Coronary artery (tissue), 2 donors: ENCODE measurements around the gene BPGM.
A peak's percentile ranks its signal among the peaks of the same experiment; 100 is the strongest.

Experiments used
- DNase-seq: peaks from one replicate; pipeline ENCODE4 v3.0.0-alpha.2; 2017; ENCODE audit warnings: low spot score
- H3K27ac ChIP-seq, 2 donors: fragments of 200-600 bp; sonication (generic); one replicate each; pipeline ENCODE4 v1.5.1; 2016 to 2019
- H3K4me3 ChIP-seq: fragments of 200-600 bp; sonication (generic); 2 replicates; pipeline ENCODE4 v1.5.1; 2016; ENCODE audit warnings: mild to moderate bottlenecking, moderate library complexity
- TF ChIP-seq, protein P1 (sequence below): fragments of 200-600 bp; sonication (generic); IDR thresholded peaks from one replicate; pipeline ENCODE4 v1.5.1; 2019; ENCODE audit warnings: antibody characterized with exemption

BPGM gene

GRCh38 chr7:134699899-134700298 lies 53.2 kb downstream of the BPGM start:
- H3K27ac ChIP-seq: peak overlapping the region; percentile 27 to 51

GRCh38 chr7:134701272-134701671 lies 54.6 kb downstream of the BPGM start:
- H3K4me3 ChIP-seq: no peak overlapping the region
- no peak for DNase-seq
- TF ChIP-seq, protein P1, sequence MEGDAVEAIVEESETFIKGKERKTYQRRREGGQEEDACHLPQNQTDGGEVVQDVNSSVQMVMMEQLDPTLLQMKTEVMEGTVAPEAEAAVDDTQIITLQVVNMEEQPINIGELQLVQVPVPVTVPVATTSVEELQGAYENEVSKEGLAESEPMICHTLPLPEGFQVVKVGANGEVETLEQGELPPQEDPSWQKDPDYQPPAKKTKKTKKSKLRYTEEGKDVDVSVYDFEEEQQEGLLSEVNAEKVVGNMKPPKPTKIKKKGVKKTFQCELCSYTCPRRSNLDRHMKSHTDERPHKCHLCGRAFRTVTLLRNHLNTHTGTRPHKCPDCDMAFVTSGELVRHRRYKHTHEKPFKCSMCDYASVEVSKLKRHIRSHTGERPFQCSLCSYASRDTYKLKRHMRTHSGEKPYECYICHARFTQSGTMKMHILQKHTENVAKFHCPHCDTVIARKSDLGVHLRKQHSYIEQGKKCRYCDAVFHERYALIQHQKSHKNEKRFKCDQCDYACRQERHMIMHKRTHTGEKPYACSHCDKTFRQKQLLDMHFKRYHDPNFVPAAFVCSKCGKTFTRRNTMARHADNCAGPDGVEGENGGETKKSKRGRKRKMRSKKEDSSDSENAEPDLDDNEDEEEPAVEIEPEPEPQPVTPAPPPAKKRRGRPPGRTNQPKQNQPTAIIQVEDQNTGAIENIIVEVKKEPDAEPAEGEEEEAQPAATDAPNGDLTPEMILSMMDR: no peak
- peak overlapping the region; percentile 77 to 85 for H3K27ac ChIP-seq

More at GRCh38 chr7:134699899-134700298, 53.2 kb downstream of the BPGM start:
- TF ChIP-seq, protein P1: no peak
- H3K4me3 ChIP-seq: no peak overlapping the region
- DNase-seq: no peak

DNA sequence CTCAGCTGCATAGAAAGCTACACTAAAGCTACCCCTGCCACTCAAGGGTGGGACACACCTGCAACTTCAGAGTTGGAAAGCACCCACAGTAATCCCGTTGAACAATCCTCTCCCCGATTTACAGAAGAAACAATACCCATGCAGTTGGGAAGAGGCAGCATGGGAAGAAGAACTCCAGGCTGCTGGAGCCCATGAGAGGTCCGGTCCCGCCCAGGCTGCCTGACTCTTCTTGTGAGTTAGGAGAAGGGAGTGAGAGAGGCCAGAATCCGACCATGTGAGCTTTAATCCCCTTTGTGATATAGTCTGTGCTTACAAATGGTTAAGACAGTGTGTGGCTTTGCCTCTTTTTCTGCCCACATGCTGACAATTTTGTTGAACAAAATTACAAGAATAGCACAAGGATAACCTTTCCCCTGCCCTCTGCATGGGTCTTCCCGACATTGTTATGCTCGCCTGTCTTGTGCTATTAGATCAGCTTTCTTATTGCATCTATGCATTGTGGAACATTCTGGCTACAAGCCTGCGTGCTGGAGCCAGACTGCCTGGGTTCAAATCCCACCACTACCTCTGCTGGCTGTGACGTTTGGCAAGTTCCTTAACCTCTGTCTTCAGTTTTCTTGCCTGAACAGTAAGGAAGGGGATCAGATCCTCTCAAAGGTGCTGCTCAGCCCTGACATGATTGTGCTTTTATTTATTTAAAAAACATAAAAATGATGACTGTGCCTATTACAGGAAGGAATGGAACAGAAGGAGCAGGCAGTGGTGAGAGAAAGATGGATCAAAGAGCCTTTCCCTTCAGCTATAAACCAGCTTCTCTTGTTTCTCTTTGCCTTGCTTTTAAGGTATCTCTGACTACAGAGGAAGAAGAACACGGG lies 56.0 kb downstream of the BPGM start:
- H3K27ac ChIP-seq: peak overlapping the region; percentile 77 to 85
- TF ChIP-seq, protein P1: no peak
- H3K4me3 ChIP-seq: no peak overlapping the region
- DNase-seq: no peak

DNA sequence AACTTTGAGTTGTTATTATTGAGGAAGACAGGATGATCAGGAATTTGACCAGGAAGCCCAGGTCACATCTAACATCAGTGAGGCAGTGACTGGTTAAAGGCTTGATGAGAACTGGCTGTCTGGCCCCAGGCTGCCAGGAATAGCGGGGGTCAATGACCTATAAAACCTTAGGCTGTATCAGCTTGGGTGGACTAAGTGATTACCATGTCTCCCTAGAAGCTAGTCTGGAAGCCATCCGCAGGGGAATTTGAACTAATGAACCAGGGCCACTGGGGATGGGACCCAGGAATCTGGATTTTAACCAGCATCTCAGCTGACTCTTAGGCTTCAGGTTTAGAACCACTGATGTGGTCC lies 56.6 kb downstream of the BPGM start:
- TF ChIP-seq, protein P1: no peak
- peak overlapping the region; percentile 77 to 85 for H3K27ac ChIP-seq
- H3K4me3 ChIP-seq: no peak overlapping the region
- no peak for DNase-seq

DNA sequence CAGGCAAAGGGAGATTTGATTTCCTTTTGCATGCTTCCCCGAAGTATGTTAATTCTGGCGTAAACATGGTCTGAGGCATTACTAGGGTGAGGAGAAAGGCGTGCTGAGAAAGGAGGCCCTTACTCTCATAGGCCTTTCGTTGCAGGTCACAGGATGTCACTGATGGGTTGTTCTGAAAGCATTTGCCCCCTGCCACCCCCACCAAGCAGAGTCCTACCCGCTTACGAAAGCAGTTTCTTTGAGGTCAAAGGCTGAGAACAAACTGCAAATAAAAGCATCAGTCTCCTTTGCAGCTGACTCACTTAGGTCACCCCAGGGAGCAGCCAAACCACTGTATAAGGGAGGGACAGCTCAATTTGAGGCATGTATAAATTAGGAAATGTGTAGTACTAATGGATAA lies 57.1 kb downstream of the BPGM start:
- TF ChIP-seq, protein P1: no peak
- Histone ChIP-seq H3K27ac (peak overlapping the region; percentile 77 to 85), H3K4me3 (no peak overlapping the region)
- DNase-seq: no peak

GRCh38 chr7:134704827-134705226 lies 58.2 kb downstream of the BPGM start:
- Histone ChIP-seq H3K4me3 (no peak overlapping the region), H3K27ac (peak overlapping the region; percentile 77 to 85)
- TF ChIP-seq, protein P1: no peak
- DNase-seq: no peak

DNA sequence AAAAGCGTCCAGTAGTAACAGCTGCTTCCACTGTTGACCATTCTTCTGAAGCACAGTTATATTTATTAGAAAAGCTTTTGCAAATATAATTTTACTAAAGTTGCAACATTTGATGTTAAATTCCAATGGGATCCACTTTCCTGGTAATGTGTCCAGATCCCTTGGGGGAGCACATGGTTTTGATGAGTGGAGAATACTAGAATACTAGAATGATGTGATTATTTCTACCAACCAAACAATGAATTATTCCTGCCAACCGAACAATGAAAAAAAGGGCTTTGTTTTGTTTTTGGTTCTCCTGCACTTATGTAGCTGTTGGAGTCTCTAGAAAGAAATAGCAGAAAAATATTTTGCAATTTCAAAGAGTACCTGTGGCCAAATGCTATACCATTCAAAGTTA lies 59.1 kb downstream of the BPGM start:
- no peak overlapping the region for H3K4me3 ChIP-seq
- peak overlapping the region in 1 of 2 donors; percentile 77 for H3K27ac ChIP-seq
- DNase-seq: no peak
- TF ChIP-seq, protein P1: no peak
